Measurements from ENCODE around the gene KHDC4.
A peak's percentile ranks its signal among the peaks of the same experiment; 100 is the strongest.

GRCh38 chr1:155983191-155984024 is 49.2 kb upstream of the KHDC4 start:
- TF ChIP-seq, protein P1, sequence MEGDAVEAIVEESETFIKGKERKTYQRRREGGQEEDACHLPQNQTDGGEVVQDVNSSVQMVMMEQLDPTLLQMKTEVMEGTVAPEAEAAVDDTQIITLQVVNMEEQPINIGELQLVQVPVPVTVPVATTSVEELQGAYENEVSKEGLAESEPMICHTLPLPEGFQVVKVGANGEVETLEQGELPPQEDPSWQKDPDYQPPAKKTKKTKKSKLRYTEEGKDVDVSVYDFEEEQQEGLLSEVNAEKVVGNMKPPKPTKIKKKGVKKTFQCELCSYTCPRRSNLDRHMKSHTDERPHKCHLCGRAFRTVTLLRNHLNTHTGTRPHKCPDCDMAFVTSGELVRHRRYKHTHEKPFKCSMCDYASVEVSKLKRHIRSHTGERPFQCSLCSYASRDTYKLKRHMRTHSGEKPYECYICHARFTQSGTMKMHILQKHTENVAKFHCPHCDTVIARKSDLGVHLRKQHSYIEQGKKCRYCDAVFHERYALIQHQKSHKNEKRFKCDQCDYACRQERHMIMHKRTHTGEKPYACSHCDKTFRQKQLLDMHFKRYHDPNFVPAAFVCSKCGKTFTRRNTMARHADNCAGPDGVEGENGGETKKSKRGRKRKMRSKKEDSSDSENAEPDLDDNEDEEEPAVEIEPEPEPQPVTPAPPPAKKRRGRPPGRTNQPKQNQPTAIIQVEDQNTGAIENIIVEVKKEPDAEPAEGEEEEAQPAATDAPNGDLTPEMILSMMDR (conservative IDR thresholded peaks at IDR 0.05 in 1 of 2, IDR thresholded peaks at IDR 0.05 in 1 of 2; ENCODE audit: extremely low read depth in 1 of 2, insufficient read depth in 1 of 2, low read depth in 1 of 2, low read length in 2 of 2) = peak in 1 of 2 donors; percentile 33
- no peak for TF ChIP-seq EZH2 (IDR thresholded peaks at IDR 0.05; ENCODE audit: borderline replicate concordance, low read length)
